PC-3 (cell line): ENCODE data around the gene HYKK. TPM values are rescaled to one million over a fixed set of nuclear protein-coding genes. Genes with fewer than 3 reads are reported as not detected.

Source experiments
- ATAC-seq: fragments of 200-7000 bp; cut with Tn5 transposase; 2 replicates; pipeline ENCODE4 v1.9.1; 2020; ENCODE audit warnings: mild to moderate bottlenecking, moderate library complexity
- Bru-seq: library from RNA; stranded (reverse); fragments of 400-500 nt; gene quantifications from one replicate; lab custom pipeline; 2021; lab: Mats Ljungman, UMichigan
- BruChase-seq, 2 experiments: library from RNA; stranded (reverse); fragments of 400-500 nt; gene quantifications; one replicate each; lab custom pipeline; 2021; lab: Mats Ljungman, UMichigan
- BruUV-seq: library from RNA; stranded (reverse); fragments of 400-500 nt; replicated peaks from 2 replicates; lab custom pipeline; 2021; lab: Mats Ljungman, UMichigan
- CTCF ChIA-PET: fragments of 300-600 bp; sonication (Branson Sonifier 250); formaldehyde crosslinking; loops from one replicate; lab custom pipeline; 2022; ENCODE audit warnings: antibody characterized with exemption; lab: Charles Lee
- POLR2A ChIA-PET: fragments of 300-600 bp; sonication (Branson Sonifier 250); formaldehyde crosslinking; loops from one replicate; lab custom pipeline; 2022; ENCODE audit warnings: antibody characterized with exemption; ENCODE audit not compliant: unreplicated experiment; lab: Charles Lee
- DNase-seq: peaks from one replicate; pipeline ENCODE4 v3.0.0-alpha.2; 2015
- H2AFZ ChIP-seq: fragments of 300-600 bp; sonication (generic); 2 replicates; pipeline ENCODE4 v1.6.0; 2016; ENCODE audit warnings: antibody characterized with exemption, low read length
- H3F3A ChIP-seq: fragments of 300-600 bp; sonication (generic); one replicate; pipeline ENCODE4 v1.6.0; 2017; ENCODE audit warnings: antibody characterized with exemption, low read length, control low read depth, mild to moderate bottlenecking; ENCODE audit not compliant: unreplicated experiment
- H3K27ac ChIP-seq: fragments of 300-600 bp; sonication (generic); 2 replicates; pipeline ENCODE4 v1.5.1; 2016; ENCODE audit warnings: mild to moderate bottlenecking, low read length
- H3K27me3 ChIP-seq: fragments of 300-600 bp; sonication (generic); 2 replicates; pipeline ENCODE4 v1.6.1; 2016; ENCODE audit warnings: low read length, mixed read lengths
- H3K36me3 ChIP-seq: fragments of 300-600 bp; sonication (generic); 2 replicates; pipeline ENCODE4 v1.6.1; 2016; ENCODE audit warnings: low read depth, mixed run types, low read length, mixed read lengths
- H3K4me1 ChIP-seq: fragments of 300-600 bp; sonication (generic); 2 replicates; pipeline ENCODE4 v1.5.1; 2016; ENCODE audit warnings: low read length; ENCODE audit not compliant: insufficient read depth
- H3K4me2 ChIP-seq: fragments of 300-600 bp; sonication (generic); 2 replicates; pipeline ENCODE4 v1.6.0; 2016; ENCODE audit warnings: low read length
- H3K4me3 ChIP-seq: fragments of 300-600 bp; sonication (generic); 2 replicates; pipeline ENCODE4 v1.5.1; 2016; ENCODE audit warnings: mild to moderate bottlenecking, low read length, mixed read lengths
- H3K79me2 ChIP-seq: fragments of 300-600 bp; sonication (generic); 2 replicates; pipeline ENCODE4 v1.6.1; 2017; ENCODE audit warnings: low read length, mixed read lengths
- H3K9ac ChIP-seq: fragments of 300-600 bp; sonication (generic); 2 replicates; pipeline ENCODE4 v1.6.0; 2016; ENCODE audit warnings: mild to moderate bottlenecking, low read length
- H3K9me2 ChIP-seq: fragments of 300-600 bp; sonication (generic); replicated peaks from 2 replicates; pipeline ENCODE4 v1.6.1; 2016; ENCODE audit warnings: mixed run types, low read length, mixed read lengths
- H3K9me3 ChIP-seq: fragments of 300-600 bp; sonication (generic); 2 replicates; pipeline ENCODE4 v1.6.1; 2016; ENCODE audit warnings: low read length, mixed read lengths
- H4K20me1 ChIP-seq: fragments of 300-600 bp; sonication (generic); 2 replicates; pipeline ENCODE4 v1.6.1; 2016; ENCODE audit warnings: low read length, mixed read lengths
- CTCF ChIP-seq: fragments of 300-600 bp; sonication (generic); conservative IDR thresholded peaks from 2 replicates; pipeline ENCODE4 v1.5.1; 2017; ENCODE audit warnings: antibody characterized with exemption, low read depth, mild to moderate bottlenecking, low read length
- EZH2 ChIP-seq: fragments of 300-600 bp; sonication (generic); IDR thresholded peaks from one replicate; pipeline ENCODE4 v1.6.1; 2017; ENCODE audit warnings: antibody characterized with exemption, mild to moderate bottlenecking, low read length; ENCODE audit not compliant: unreplicated experiment
- EZH2phosphoT487 ChIP-seq: fragments of 300-600 bp; sonication (generic); IDR thresholded peaks from 2 replicates; pipeline ENCODE4 v1.6.1; 2018; ENCODE audit warnings: mild to moderate bottlenecking, antibody characterized with exemption, low read length, borderline replicate concordance
- intact Hi-C: fragments of 100-400 bp; cut with micrococcal nuclease; formaldehyde crosslinking; loops from 2 replicates; pipeline ENCODE4 v1.9.0; 2023
- long read RNA-seq: library from polyadenylated mRNA; unstranded; transcript quantifications from one replicate; pipeline ENCODE4 v2.0.0, GENCODE V29; 2021; ENCODE audit not compliant: unreplicated experiment
- total RNA-seq: library from RNA; depleted of rRNA; stranded (reverse); fragments of >200 nt; gene quantifications from 2 replicates; pipeline ENCODE4 v1.2.3, GENCODE V29; 2014; rRNA removed

Gene HYKK
- total RNA-seq (2.9 and 7.3 TPM in 2 replicates), Bru-seq, nascent RNA (percentile 45 among the genes with signal in this experiment), BruChase-seq, experiment 1, labeled RNA remaining after a 6-hour chase (percentile 43 among the genes with signal in this experiment), BruChase-seq, experiment 2, labeled RNA remaining after a 2-hour chase (percentile 49 among the genes with signal in this experiment)
- long read RNA-seq, partial matches to known transcripts: 0 of 6 reads
- long read RNA-seq, other reads (novel, unspliced or antisense): 5 of 6 reads

- DNase-seq (peak; percentile 98), ATAC-seq (peak; percentile 95)
- peak within 1 kb of the TSS; percentile 65 for H3K9ac ChIP-seq
- POLR2A ChIA-PET: interaction anchor here (1.2 kb wide), 1 partner anchor 58 kb away, joined by 5 read pairs; the partner anchor contains the start of gene CHRNA5
- peaks cover 5% of the 10 kb centered on the region; the same call in 1 of the 2 replicates for H3K4me1 ChIP-seq
- TF ChIP-seq EZH2 (no peak), CTCF (no peak), EZH2phosphoT487 (no peak)
- H3K9me3 ChIP-seq: no peaks in the 10 kb centered on the region
- H4K20me1 ChIP-seq: no peaks in the 10 kb centered on the region
- no peaks in the 10 kb centered on the region for H3K79me2 ChIP-seq
- peak within 1 kb of the TSS; percentile 96 for H2AFZ ChIP-seq
- H3K27ac ChIP-seq: peak within 1 kb of the TSS; percentile 16; the same call in 1 of the 2 replicates
- H3K9me2 ChIP-seq: no peaks in the 10 kb centered on the region
- peak within 1 kb of the TSS; percentile 93 for H3K4me2 ChIP-seq
- no peaks in the 10 kb centered on the region for H3F3A ChIP-seq
- CTCF ChIA-PET: interaction anchor here (0.6 kb wide), 1 partner anchor 25 kb away, joined by 4 read pairs; no protein-coding TSS in a partner anchor
- no peaks in the 10 kb centered on the region for H3K36me3 ChIP-seq
- H3K27me3 ChIP-seq: no peaks in the 10 kb centered on the region
- intact Hi-C loops: loop anchor here (5.0 kb wide), 1 partner anchor 35 kb away; the partner anchor contains the start of gene PSMA4
- H3K4me3 ChIP-seq: peak within 1 kb of the TSS; percentile 76
- no TSS peak for BruUV-seq
Measured at GRCh38 chr15:78506971-78507830, at the start of gene HYKK. HYKK (plus strand) TSS chr15:78507577; CDS start chr15:78513089, 5,512 bp downstream.

- Histone ChIP-seq H3K4me2 (no peak overlapping the region), H3K9me3 (no peaks in the 10 kb centered on the region), H4K20me1 (peaks cover 34% of the 10 kb centered on the region), H3K27me3 (no peaks in the 10 kb centered on the region), H3K79me2 (peaks cover 75% of the 10 kb centered on the region), H3F3A (no peaks in the 10 kb centered on the region), H3K9me2 (no peaks in the 10 kb centered on the region), H3K9ac (no peak overlapping the region), H2AFZ (no peak overlapping the region), H3K4me3 (no peak overlapping the region), H3K27ac (no peak overlapping the region), H3K36me3 (peaks cover 31% of the 10 kb centered on the region), H3K4me1 (peaks cover 29% of the 10 kb centered on the region)
- POLR2A ChIA-PET: no interaction called here
- no TSS peak for BruUV-seq
- CTCF ChIA-PET: no interaction called here
- intact Hi-C loops: no loop called here
- no peak for DNase-seq
- ATAC-seq: no peak
- TF ChIP-seq CTCF (no peak), EZH2 (no peak), EZH2phosphoT487 (no peak)
Measured at GRCh38 chr15:78460737-78461136, 46.6 kb upstream of the HYKK start.
